Endometrial microvascular endothelial cells (primary cell): Measurements from ENCODE around the gene CRTAC1. TPM values are rescaled to one million over a fixed set of nuclear protein-coding genes. Genes with fewer than 3 reads are reported as not detected.
"Not testable (repeated sequence)": the region's sequence is repeated elsewhere in the genome, so short reads cannot be mapped to it uniquely, and the experiment has no call there.

ENCODE experiments used
- in situ Hi-C: cut with HindIII; loops from 2 replicates; pipeline ENCODE4 v1.10.0; 2017; ENCODE audit warnings: low sequenced_read_pairs, low pct_unique_long_range_greater_than_20kb; ENCODE audit errors: inconsistent ontology term
- total RNA-seq: library from RNA; depleted of rRNA; stranded (reverse); fragments of >200 nt; gene quantifications from one replicate; pipeline ENCODE4 v1.2.3, GENCODE V29; 2015; ENCODE audit errors: inconsistent ontology term

Gene CRTAC1
- total RNA-seq, 1 donor from 2014 or later = not detected

- in situ Hi-C loops = no loop called here
Observed at GRCh38 chr10:97866524-97867219, 163.7 kb downstream of the CRTAC1 start.

GRCh38 chr10:97865488-97865887 is 164.9 kb downstream of the CRTAC1 start:
- in situ Hi-C loops = no loop called here

GRCh38 chr10:97863808-97864207 is 166.6 kb downstream of the CRTAC1 start:
- in situ Hi-C loops = no loop called here

- in situ Hi-C loops = no loop called here
Observed at GRCh38 chr10:97861924-97862323, 168.5 kb downstream of the CRTAC1 start.

GRCh38 chr10:97861097-97861750 is 169.2 kb downstream of the CRTAC1 start:
- in situ Hi-C loops = no loop called here

GRCh38 chr10:97858001-97858439 is 172.4 kb downstream of the CRTAC1 start:
- in situ Hi-C loops = no loop called here

GRCh38 chr10:97854743-97855142 is 175.7 kb downstream of the CRTAC1 start:
- in situ Hi-C loops = no loop called here

- in situ Hi-C loops = no loop called here
Observed at GRCh38 chr10:97852840-97853405, 177.5 kb downstream of the CRTAC1 start.

- in situ Hi-C loops = no loop called here
Observed at GRCh38 chr10:97852277-97852676, 178.1 kb downstream of the CRTAC1 start.

GRCh38 chr10:97851341-97852001 is 178.9 kb downstream of the CRTAC1 start:
- in situ Hi-C loops = no loop called here

- in situ Hi-C loops = no loop called here
Observed at GRCh38 chr10:97850446-97850845, 180.0 kb downstream of the CRTAC1 start.

GRCh38 chr10:97849687-97850402 is 180.6 kb downstream of the CRTAC1 start, which contains the start of gene GOLGA7B:
GOLGA7B (plus strand) TSS chr10:97849843; CDS start chr10:97850304, 461 bp downstream.
- in situ Hi-C loops = no loop called here

- in situ Hi-C loops = no loop called here
Observed at GRCh38 chr10:97849103-97849686, 181.2 kb downstream of the CRTAC1 start.

- in situ Hi-C loops = no loop called here
Observed at GRCh38 chr10:97844678-97845077, 185.7 kb downstream of the CRTAC1 start.

GRCh38 chr10:97843972-97844371 is 186.4 kb downstream of the CRTAC1 start:
- in situ Hi-C loops = not testable (repeated sequence)

GRCh38 chr10:97843281-97843671 is 187.1 kb downstream of the CRTAC1 start:
- in situ Hi-C loops = no loop called here

GRCh38 chr10:97842656-97843280 is 187.7 kb downstream of the CRTAC1 start:
- in situ Hi-C loops = no loop called here

GRCh38 chr10:97842114-97842513 is 188.3 kb downstream of the CRTAC1 start:
- in situ Hi-C loops = not testable (repeated sequence)
